Right lobe of liver (tissue), 4 donors: ENCODE data around the gene RARG.

Source experiments
- CTCF ChIP-seq, 4 donors: fragments of 200-600 bp in 3 of 4; fragments of 450-650 bp in 1 of 4; IDR thresholded peaks; one replicate each; pipeline versions ENCODE4 v1.5.1 to v1.8.0; 2016 to 2022; ENCODE audit warnings: antibody characterized with exemption in 4 of 4, mild to moderate bottlenecking in 2 of 4
- POLR2A ChIP-seq: fragments of 450-650 bp; IDR thresholded peaks from one replicate; pipeline ENCODE4 v1.6.1; 2017; ENCODE audit warnings: antibody characterized with exemption, mild to moderate bottlenecking
- donor health status: DM: no; HTN: no; CAD: no.
- donor health status: DM: no; HTN: no; CAD: no.
- donor health status: DM: no; HTN: yes; CAD: no.

- TF ChIP-seq POLR2A (no peak), CTCF (IDR thresholded peaks at IDR 0.05) (no peak)
Measured at GRCh38 chr12:53173085-53173715, 58.8 kb downstream of the RARG start.
